Retinal pigment epithelial cell (primary cell): ENCODE measurements around the gene LRRC45.

Source experiments
- DNase-seq: peaks from one replicate; pipeline ENCODE4 v3.0.0-alpha.2; 2010; ENCODE audit warnings: low read depth
- H3K4me3 ChIP-seq: 2 replicates; pipeline ENCODE4 v1.5.1; 2011; ENCODE audit warnings: mild to moderate bottlenecking, low read length, control low read depth, moderate library complexity
- TF ChIP-seq, protein P1 (sequence below): conservative IDR thresholded peaks from 2 replicates; pipeline ENCODE4 v1.5.1; 2011; ENCODE audit warnings: low read depth, low read length, control low read depth, inconsistent platforms

LRRC45 gene

GRCh38 chr17:81995463-81996231 is 27.5 kb upstream of the LRRC45 start:
- no peak overlapping the region for H3K4me3 ChIP-seq
- TF ChIP-seq, protein P1, sequence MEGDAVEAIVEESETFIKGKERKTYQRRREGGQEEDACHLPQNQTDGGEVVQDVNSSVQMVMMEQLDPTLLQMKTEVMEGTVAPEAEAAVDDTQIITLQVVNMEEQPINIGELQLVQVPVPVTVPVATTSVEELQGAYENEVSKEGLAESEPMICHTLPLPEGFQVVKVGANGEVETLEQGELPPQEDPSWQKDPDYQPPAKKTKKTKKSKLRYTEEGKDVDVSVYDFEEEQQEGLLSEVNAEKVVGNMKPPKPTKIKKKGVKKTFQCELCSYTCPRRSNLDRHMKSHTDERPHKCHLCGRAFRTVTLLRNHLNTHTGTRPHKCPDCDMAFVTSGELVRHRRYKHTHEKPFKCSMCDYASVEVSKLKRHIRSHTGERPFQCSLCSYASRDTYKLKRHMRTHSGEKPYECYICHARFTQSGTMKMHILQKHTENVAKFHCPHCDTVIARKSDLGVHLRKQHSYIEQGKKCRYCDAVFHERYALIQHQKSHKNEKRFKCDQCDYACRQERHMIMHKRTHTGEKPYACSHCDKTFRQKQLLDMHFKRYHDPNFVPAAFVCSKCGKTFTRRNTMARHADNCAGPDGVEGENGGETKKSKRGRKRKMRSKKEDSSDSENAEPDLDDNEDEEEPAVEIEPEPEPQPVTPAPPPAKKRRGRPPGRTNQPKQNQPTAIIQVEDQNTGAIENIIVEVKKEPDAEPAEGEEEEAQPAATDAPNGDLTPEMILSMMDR, result no peak
- no peak for DNase-seq

GRCh38 chr17:81996232-81996756 is 26.8 kb upstream of the LRRC45 start:
- H3K4me3 ChIP-seq, result no peak overlapping the region
- DNase-seq, result no peak
- TF ChIP-seq, protein P1, result no peak

DNA sequence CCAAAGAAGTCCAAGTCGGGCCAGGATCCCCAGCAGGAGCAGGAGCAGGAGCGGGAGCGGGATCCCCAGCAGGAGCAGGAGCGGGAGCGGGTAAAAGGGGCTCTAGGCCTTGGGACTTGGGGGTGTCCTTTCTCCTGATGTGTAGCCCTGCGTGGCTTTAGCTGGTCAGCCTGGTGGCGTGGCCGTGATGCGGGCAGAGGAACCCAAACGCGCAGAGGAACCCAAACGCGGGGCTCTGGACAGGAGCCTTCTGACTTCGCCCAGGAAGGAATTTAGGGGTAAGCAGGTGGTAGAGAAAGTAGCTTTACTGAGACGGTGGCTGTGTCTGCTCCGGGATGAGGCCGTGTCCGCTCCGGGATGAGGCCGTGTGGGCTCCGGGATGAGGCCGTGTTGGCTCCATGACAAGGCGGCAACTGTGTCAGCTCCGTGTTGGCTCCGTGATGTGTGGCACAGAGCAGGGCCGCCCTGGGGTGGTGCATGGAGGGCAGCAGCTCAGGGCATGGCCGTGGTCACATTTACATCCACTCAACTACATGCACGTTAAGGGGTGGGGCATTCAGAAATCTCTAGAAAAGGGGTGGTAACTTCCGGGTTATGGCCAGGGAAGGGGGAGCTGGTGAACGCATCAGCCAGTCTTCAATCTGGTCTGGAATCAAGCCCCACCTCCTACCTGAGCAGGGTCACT is 26.2 kb upstream of the LRRC45 start:
- TF ChIP-seq, protein P1, result no peak
- no peak overlapping the region for H3K4me3 ChIP-seq
- DNase-seq, result no peak

- TF ChIP-seq, protein P1, result no peak
- DNase-seq, result no peak
- H3K4me3 ChIP-seq, result no peak overlapping the region
Observed at GRCh38 chr17:81998212-81998611, 24.9 kb upstream of the LRRC45 start.

DNA sequence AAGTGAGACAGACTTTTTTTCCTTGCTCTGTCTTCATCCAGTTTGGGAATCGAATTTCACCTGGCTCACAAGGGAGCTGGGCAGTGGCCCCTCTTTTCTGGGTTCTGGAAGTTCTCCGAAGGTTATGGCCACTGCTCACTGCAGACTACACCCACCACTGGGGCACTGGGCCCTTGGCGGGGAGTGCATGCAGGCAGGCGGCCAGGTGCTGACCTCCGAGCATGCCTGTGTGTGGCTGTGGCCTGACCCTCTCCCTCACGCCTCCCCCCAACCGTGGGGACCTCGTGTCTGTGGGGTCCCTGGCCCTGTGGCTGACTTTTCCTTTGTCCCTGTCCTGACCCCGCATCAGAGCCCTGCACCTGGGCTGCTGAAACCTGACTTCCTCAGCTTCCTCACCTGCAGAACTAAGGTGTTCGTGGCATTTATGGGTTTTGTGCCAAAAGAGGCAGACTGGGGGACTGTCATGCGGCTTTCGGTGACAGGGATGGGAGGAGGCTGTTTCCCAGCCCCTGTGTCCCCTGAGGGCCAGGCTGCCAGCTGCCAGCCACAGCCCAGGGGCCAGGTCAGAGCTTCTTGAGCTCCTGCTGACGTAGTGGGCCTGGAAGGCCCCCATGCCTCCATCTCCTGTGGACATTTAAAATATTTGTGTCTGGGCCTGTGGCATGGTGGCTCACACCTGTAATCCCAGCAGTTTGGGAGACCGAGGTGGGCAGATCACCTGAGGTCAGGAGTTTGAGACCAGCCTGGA is 24.2 kb upstream of the LRRC45 start:
- no peak overlapping the region for H3K4me3 ChIP-seq
- DNase-seq, result no peak
- TF ChIP-seq, protein P1, result no peak

GRCh38 chr17:81999587-81999975 is 23.5 kb upstream of the LRRC45 start:
- no peak for DNase-seq
- TF ChIP-seq, protein P1, result no peak

More at GRCh38 chr17:81999587-81999975, 23.5 kb upstream of the LRRC45 start:
- no peak overlapping the region for H3K4me3 ChIP-seq
